Stimulated activated CD4-positive, alpha-beta T cell treated with anti-CD3 and anti-CD28 coated beads, Interleukin-15, amount 100 ng/mL, for 24 hours (primary cell): ENCODE measurements around the gene FMO4.
"Not testable (repeated sequence)": the region's sequence is repeated elsewhere in the genome, so short reads cannot be mapped to it uniquely, and the experiment has no call there.

Source experiments
- DNase-seq: peaks from one replicate; pipeline ENCODE4 v3.0.0-alpha.2; 2020

The FMO4 gene

GRCh38 chr1:171313835-171314320 is at the start of gene FMO4:
Gene FMO4, plus strand, starts transcription at chr1:171314183. Its CDS starts 5,643 bp downstream, at chr1:171319826.
- DNase-seq, result peak; percentile 85

- DNase-seq, result no peak
These were observed 48.3 kb upstream of the FMO4 start for GRCh38 chr1:171265686-171266085.

- DNase-seq, result no peak
These were observed 47.1 kb upstream of the FMO4 start for GRCh38 chr1:171266930-171267329.

GRCh38 chr1:171267391-171267790 is 46.6 kb upstream of the FMO4 start:
- DNase-seq, result no peak

- no peak for DNase-seq
These were observed 43.2 kb upstream of the FMO4 start for GRCh38 chr1:171270806-171271205.

- no peak for DNase-seq
These were observed 36.4 kb upstream of the FMO4 start for GRCh38 chr1:171277534-171277933.

- no peak for DNase-seq
These were observed 34.7 kb upstream of the FMO4 start for GRCh38 chr1:171279234-171279633.

GRCh38 chr1:171279678-171280077 is 34.3 kb upstream of the FMO4 start:
- no peak for DNase-seq

GRCh38 chr1:171280599-171280998 is 33.4 kb upstream of the FMO4 start:
- DNase-seq, result no peak

- no peak for DNase-seq
These were observed 27.8 kb upstream of the FMO4 start for GRCh38 chr1:171286032-171286705.

- no peak for DNase-seq
These were observed 23.4 kb upstream of the FMO4 start for GRCh38 chr1:171290621-171291020.

GRCh38 chr1:171292799-171293198 is 21.2 kb upstream of the FMO4 start:
- no peak for DNase-seq

- DNase-seq, result not testable (repeated sequence)
These were observed 18.6 kb upstream of the FMO4 start for GRCh38 chr1:171295383-171295782.

- no peak for DNase-seq
These were observed 18.2 kb upstream of the FMO4 start for GRCh38 chr1:171295821-171296220.

- DNase-seq, result no peak
These were observed 17.1 kb upstream of the FMO4 start for GRCh38 chr1:171296897-171297296.

- DNase-seq, result no peak
These were observed 15.3 kb upstream of the FMO4 start for GRCh38 chr1:171298696-171299095.

GRCh38 chr1:171299342-171299741 is 14.6 kb upstream of the FMO4 start:
- DNase-seq, result no peak

- DNase-seq, result no peak
These were observed 13.6 kb upstream of the FMO4 start for GRCh38 chr1:171300401-171300800.

- no peak for DNase-seq
These were observed 3.3 kb upstream of the FMO4 start for GRCh38 chr1:171310661-171311087.

GRCh38 chr1:171311771-171312558 is 2.0 kb upstream of the FMO4 start:
- DNase-seq, result no peak

GRCh38 chr1:171313319-171313834 is 606 bp upstream of the FMO4 start:
- no peak for DNase-seq

- no peak for DNase-seq
These were observed 15.3 kb downstream of the FMO4 start for GRCh38 chr1:171329251-171329650.

GRCh38 chr1:171334024-171334640 is 20.1 kb downstream of the FMO4 start:
- no peak for DNase-seq

GRCh38 chr1:171335964-171336363 is 22.0 kb downstream of the FMO4 start:
- no peak for DNase-seq
